Measurements from ENCODE around the gene GNAL.

DNA sequence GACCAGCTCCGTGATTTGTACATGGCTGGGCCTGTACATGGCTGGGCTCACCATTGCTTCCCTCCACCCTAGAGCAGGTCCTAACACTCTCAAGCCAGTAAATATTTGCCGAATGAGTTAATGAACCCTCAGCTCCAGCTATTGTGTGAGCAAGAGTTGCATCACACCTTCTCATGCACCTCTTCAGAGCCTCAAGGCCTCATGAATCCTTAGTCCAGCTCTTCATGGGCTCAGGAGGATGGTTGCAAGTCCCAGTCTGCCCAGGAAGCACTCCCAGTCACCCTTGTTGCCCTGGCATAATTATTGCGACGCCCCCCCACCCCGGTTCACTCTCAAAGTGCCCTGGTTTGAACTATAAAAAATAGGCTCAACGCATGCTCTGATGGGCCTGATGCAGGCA, 30.1 kb upstream of the GNAL start:
- no peak for TF ChIP-seq CTCF (IDR thresholded peaks at IDR 0.05)
- TF ChIP-seq POLR2A (IDR thresholded peaks at IDR 0.05) = no peak

All from testis (tissue), 2 donors.